ENCODE data around the gene PODN.

GRCh38 chr1:53127546-53127945 is 65.5 kb downstream of the PODN start:
- TF ChIP-seq CTCF (IDR thresholded peaks at IDR 0.05; ENCODE audit: borderline replicate concordance, extremely low read depth, low read length, poor library complexity, severe bottlenecking) (no peak), EZH2 (IDR thresholded peaks at IDR 0.05; ENCODE audit: borderline replicate concordance, low read depth, low read length, severe bottlenecking) (no peak)
